Measurements from ENCODE around the gene IL15RA. TPM values are rescaled to one million over a fixed set of nuclear protein-coding genes. Genes with fewer than 3 reads are reported as not detected.

Gene IL15RA
- total RNA-seq, 1 experiment from 2014 or later, result 15.5 TPM

- intact Hi-C loops (cut with micrococcal nuclease; ENCODE audit: unreplicated experiment), result no loop called here
- no peaks in the 10 kb centered on the region for H3K27me3 ChIP-seq (ENCODE audit: insufficient read depth, low read depth)
- no peaks in the 10 kb centered on the region for H3K9me3 ChIP-seq (ENCODE audit: insufficient read depth, low read depth)
- no peaks in the 10 kb centered on the region for H3K36me3 ChIP-seq (ENCODE audit: low read depth)
- no peak overlapping the region for H3K4me3 ChIP-seq
- DNase-seq, result no peak
- POLR2A ChIA-PET (ENCODE audit: unreplicated experiment), result no interaction called here
- H3K79me2 ChIP-seq (ENCODE audit: low read depth), result peaks cover 2% of the 10 kb centered on the region; the same call in 1 of the 2 replicates
- no peak overlapping the region for H2AFZ ChIP-seq
- peaks cover 13% of the 10 kb centered on the region; the same call in 1 of the 2 replicates for H3K4me1 ChIP-seq (replicated peaks; ENCODE audit: insufficient read depth)
- no peaks in the 10 kb centered on the region for H4K20me1 ChIP-seq (ENCODE audit: insufficient read depth)
- H3K27ac ChIP-seq, result no peak overlapping the region
- no peak for TF ChIP-seq EZH2 (IDR thresholded peaks at IDR 0.05; ENCODE audit: low read depth)
- TF ChIP-seq, protein P1, sequence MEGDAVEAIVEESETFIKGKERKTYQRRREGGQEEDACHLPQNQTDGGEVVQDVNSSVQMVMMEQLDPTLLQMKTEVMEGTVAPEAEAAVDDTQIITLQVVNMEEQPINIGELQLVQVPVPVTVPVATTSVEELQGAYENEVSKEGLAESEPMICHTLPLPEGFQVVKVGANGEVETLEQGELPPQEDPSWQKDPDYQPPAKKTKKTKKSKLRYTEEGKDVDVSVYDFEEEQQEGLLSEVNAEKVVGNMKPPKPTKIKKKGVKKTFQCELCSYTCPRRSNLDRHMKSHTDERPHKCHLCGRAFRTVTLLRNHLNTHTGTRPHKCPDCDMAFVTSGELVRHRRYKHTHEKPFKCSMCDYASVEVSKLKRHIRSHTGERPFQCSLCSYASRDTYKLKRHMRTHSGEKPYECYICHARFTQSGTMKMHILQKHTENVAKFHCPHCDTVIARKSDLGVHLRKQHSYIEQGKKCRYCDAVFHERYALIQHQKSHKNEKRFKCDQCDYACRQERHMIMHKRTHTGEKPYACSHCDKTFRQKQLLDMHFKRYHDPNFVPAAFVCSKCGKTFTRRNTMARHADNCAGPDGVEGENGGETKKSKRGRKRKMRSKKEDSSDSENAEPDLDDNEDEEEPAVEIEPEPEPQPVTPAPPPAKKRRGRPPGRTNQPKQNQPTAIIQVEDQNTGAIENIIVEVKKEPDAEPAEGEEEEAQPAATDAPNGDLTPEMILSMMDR (conservative IDR thresholded peaks at IDR 0.05), result no peak
- no peaks in the 10 kb centered on the region for H3K9me2 ChIP-seq (ENCODE audit: insufficient read depth)
- no TSS peak for BruUV-seq (replicated peaks)
- no peak overlapping the region for H3K4me2 ChIP-seq
- H3F3A ChIP-seq (ENCODE audit: insufficient read depth, low read depth), result no peaks in the 10 kb centered on the region
- CTCF ChIA-PET, result no interaction called here
Observed at GRCh38 chr10:5970066-5970465, 7.3 kb downstream of the IL15RA start.

- H3K9me2 ChIP-seq (ENCODE audit: insufficient read depth), result no peaks in the 10 kb centered on the region
- H2AFZ ChIP-seq, result no peak overlapping the region
- no peaks in the 10 kb centered on the region for H3F3A ChIP-seq (ENCODE audit: insufficient read depth, low read depth)
- H3K36me3 ChIP-seq (ENCODE audit: low read depth), result no peaks in the 10 kb centered on the region
- TF ChIP-seq EZH2 (IDR thresholded peaks at IDR 0.05; ENCODE audit: low read depth), result no peak
- TF ChIP-seq, protein P1 (conservative IDR thresholded peaks at IDR 0.05), result no peak
- ChIA-PET POLR2A (ENCODE audit: unreplicated experiment) (no interaction called here), CTCF (no interaction called here)
- no peak overlapping the region for H3K27ac ChIP-seq
- no peaks in the 10 kb centered on the region for H4K20me1 ChIP-seq (ENCODE audit: insufficient read depth)
- no peak for DNase-seq
- H3K9me3 ChIP-seq (ENCODE audit: insufficient read depth, low read depth), result no peaks in the 10 kb centered on the region
- intact Hi-C loops (cut with micrococcal nuclease; ENCODE audit: unreplicated experiment), result no loop called here
- peaks cover 13% of the 10 kb centered on the region; the same call in 1 of the 2 replicates for H3K4me1 ChIP-seq (replicated peaks; ENCODE audit: insufficient read depth)
- H3K27me3 ChIP-seq (ENCODE audit: insufficient read depth, low read depth), result no peaks in the 10 kb centered on the region
- no TSS peak for BruUV-seq (replicated peaks)
- no peak overlapping the region for H3K4me2 ChIP-seq
- H3K4me3 ChIP-seq, result no peak overlapping the region
- H3K79me2 ChIP-seq (ENCODE audit: low read depth), result no peaks in the 10 kb centered on the region
Observed at GRCh38 chr10:5968681-5969453, 8.5 kb downstream of the IL15RA start.

GRCh38 chr10:5968037-5968680 lies 9.2 kb downstream of the IL15RA start:
- Histone ChIP-seq H3F3A (ENCODE audit: insufficient read depth, low read depth) (no peaks in the 10 kb centered on the region), H3K4me2 (no peak overlapping the region), H3K4me1 (replicated peaks; ENCODE audit: insufficient read depth) (peaks cover 13% of the 10 kb centered on the region; the same call in 1 of the 2 replicates), H3K36me3 (ENCODE audit: low read depth) (no peaks in the 10 kb centered on the region), H4K20me1 (ENCODE audit: insufficient read depth) (no peaks in the 10 kb centered on the region), H3K9me3 (ENCODE audit: insufficient read depth, low read depth) (no peaks in the 10 kb centered on the region), H3K4me3 (no peak overlapping the region), H3K9me2 (ENCODE audit: insufficient read depth) (no peaks in the 10 kb centered on the region), H2AFZ (no peak overlapping the region), H3K79me2 (ENCODE audit: low read depth) (no peaks in the 10 kb centered on the region), H3K27me3 (ENCODE audit: insufficient read depth, low read depth) (no peaks in the 10 kb centered on the region), H3K27ac (no peak overlapping the region)
- TF ChIP-seq EZH2 (IDR thresholded peaks at IDR 0.05; ENCODE audit: low read depth), result no peak
- TF ChIP-seq, protein P1 (conservative IDR thresholded peaks at IDR 0.05), result no peak
- POLR2A ChIA-PET (ENCODE audit: unreplicated experiment), result no interaction called here
- CTCF ChIA-PET, result no interaction called here
- no TSS peak for BruUV-seq (replicated peaks)
- intact Hi-C loops (cut with micrococcal nuclease; ENCODE audit: unreplicated experiment), result no loop called here
- no peak for DNase-seq
